ENCODE data around the gene PAX5.

DNA sequence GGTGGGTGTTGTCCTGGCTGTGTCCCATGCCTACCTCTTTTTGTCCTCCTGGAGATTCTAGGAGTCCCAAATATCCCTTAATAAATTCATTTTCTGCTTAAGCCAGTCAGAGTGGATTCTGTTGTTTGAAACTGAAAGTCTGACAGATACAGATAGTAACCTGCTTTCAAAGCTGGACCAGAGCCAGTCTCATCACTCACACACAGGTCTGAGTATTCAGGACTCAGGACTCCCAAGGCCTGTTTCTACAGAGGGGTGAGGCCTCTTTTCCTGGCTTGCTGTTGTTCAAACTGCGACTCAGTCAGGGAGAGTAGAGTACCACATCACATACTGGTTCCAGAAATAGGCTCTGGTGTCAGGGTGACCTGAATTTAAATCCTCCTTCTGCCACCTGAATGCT, 190.1 kb downstream of the PAX5 start:
- TF ChIP-seq POLR2A (IDR thresholded peaks at IDR 0.05; ENCODE audit: low read length) (no peak), GATA1 (IDR thresholded peaks at IDR 0.05; ENCODE audit: low read depth, low read length) (no peak)
